ENCODE measurements around the gene ANO7.
A peak's percentile ranks its signal among the peaks of the same experiment; 100 is the strongest.

The ANO7 gene

GRCh38 chr2:241267249-241268067 lies 79.0 kb downstream of the ANO7 start:
- no peak overlapping the region for H3K4me3 ChIP-seq (ENCODE audit: control insufficient read depth, low read depth, low read length)
- no peak for DNase-seq (ENCODE audit: low read depth)
- TF ChIP-seq CTCF (IDR thresholded peaks at IDR 0.05; ENCODE audit: control insufficient read depth, insufficient read depth, low read depth, low read length, missing control alignments): no peak

- DNase-seq (ENCODE audit: low read depth): no peak
- no peak for TF ChIP-seq CTCF (IDR thresholded peaks at IDR 0.05; ENCODE audit: control insufficient read depth, insufficient read depth, low read depth, low read length, missing control alignments)
Observed at GRCh38 chr2:241268306-241268705, 79.8 kb downstream of the ANO7 start.

GRCh38 chr2:241268716-241269445 lies 80.4 kb downstream of the ANO7 start:
- peak overlapping the region; percentile 2 for H3K4me3 ChIP-seq (ENCODE audit: control insufficient read depth, low read depth, low read length)
- no peak for TF ChIP-seq CTCF (IDR thresholded peaks at IDR 0.05; ENCODE audit: control insufficient read depth, insufficient read depth, low read depth, low read length, missing control alignments)
- peak; percentile 11 for DNase-seq (ENCODE audit: low read depth)

More at GRCh38 chr2:241268306-241268705, 79.8 kb downstream of the ANO7 start:
- no peak overlapping the region for H3K4me3 ChIP-seq (ENCODE audit: control insufficient read depth, low read depth, low read length)

GRCh38 chr2:241269707-241270520 lies 81.4 kb downstream of the ANO7 start:
- no peak for TF ChIP-seq CTCF (IDR thresholded peaks at IDR 0.05; ENCODE audit: control insufficient read depth, insufficient read depth, low read depth, low read length, missing control alignments)
- DNase-seq (ENCODE audit: low read depth): no peak
- peak overlapping the region; percentile 63 for H3K4me3 ChIP-seq (ENCODE audit: control insufficient read depth, low read depth, low read length)

GRCh38 chr2:241270531-241270930 lies 82.1 kb downstream of the ANO7 start:
- peak overlapping the region; percentile 63 for H3K4me3 ChIP-seq (ENCODE audit: control insufficient read depth, low read depth, low read length)
- TF ChIP-seq CTCF (IDR thresholded peaks at IDR 0.05; ENCODE audit: control insufficient read depth, insufficient read depth, low read depth, low read length, missing control alignments): no peak
- DNase-seq (ENCODE audit: low read depth): no peak

GRCh38 chr2:241271706-241272302 lies 83.3 kb downstream of the ANO7 start:
- TF ChIP-seq CTCF (IDR thresholded peaks at IDR 0.05; ENCODE audit: control insufficient read depth, insufficient read depth, low read depth, low read length, missing control alignments): no peak
- DNase-seq (ENCODE audit: low read depth): peak; percentile 46
- H3K4me3 ChIP-seq (ENCODE audit: control insufficient read depth, low read depth, low read length): peak overlapping the region; percentile 63
